IMR-90 (cell line): ENCODE results near the gene TTLL12. TPM values are rescaled to one million over a fixed set of nuclear protein-coding genes. Genes with fewer than 3 reads are reported as not detected.

ENCODE experiments used
- ATAC-seq: fragments of 200-7000 bp; cut with Tn5 transposase; 2 replicates; pipeline ENCODE4 v1.9.1; 2020; ENCODE audit warnings: low read depth, mild to moderate bottlenecking, moderate library complexity
- BruUV-seq: library from RNA; stranded (reverse); fragments of 400-500 nt; replicated peaks from 2 replicates; lab custom pipeline; 2021; lab: Mats Ljungman, UMichigan
- CTCF ChIA-PET: fragments of 300-600 bp; formaldehyde crosslinking; extraction: SDS; loops from one replicate; lab custom pipeline; 2021; ENCODE audit warnings: antibody characterized with exemption; lab: Yijun Ruan, JAX
- POLR2A ChIA-PET: fragments of 300-600 bp; sonication (Branson Sonifier 250); formaldehyde crosslinking; loops from one replicate; lab custom pipeline; 2022; ENCODE audit warnings: antibody characterized with exemption; ENCODE audit not compliant: unreplicated experiment; lab: Charles Lee
- DNase-seq: peaks from one replicate; pipeline ENCODE4 v3.0.0; 2013
- H2AFZ ChIP-seq: replicated peaks from 2 replicates; pipeline ENCODE3; 2013; ENCODE audit warnings: low read length, mild to moderate bottlenecking; ENCODE audit not compliant: poor library complexity
- H2AK5ac ChIP-seq: 2 replicates; pipeline ENCODE4 v1.6.1; 2013; ENCODE audit warnings: low read depth, low read length, inconsistent platforms
- H2AK9ac ChIP-seq: replicated peaks from 2 replicates; pipeline ENCODE3; 2013; ENCODE audit warnings: mild to moderate bottlenecking, low read depth, low read length, moderate library complexity; ENCODE audit not compliant: poor library complexity
- H2BK120ac ChIP-seq: 2 replicates; pipeline ENCODE4 v1.6.1; 2013; ENCODE audit warnings: low read depth, low read length, inconsistent platforms
- H2BK15ac ChIP-seq: 3 replicates; pipeline ENCODE4 v1.6.1; 2013; ENCODE audit warnings: low read depth, low read length, inconsistent platforms
- H2BK20ac ChIP-seq: 2 replicates; pipeline ENCODE4 v1.6.1; 2013; ENCODE audit warnings: low read depth, mild to moderate bottlenecking, inconsistent platforms, low read length, moderate library complexity
- H2BK5ac ChIP-seq: 2 replicates; pipeline ENCODE4 v1.6.1; 2013; ENCODE audit warnings: mild to moderate bottlenecking, low read depth, low read length, inconsistent platforms; ENCODE audit not compliant: poor library complexity, severe bottlenecking
- H3K14ac ChIP-seq: replicated peaks from 2 replicates; pipeline ENCODE4 v1.6.1; 2013; ENCODE audit warnings: low read depth, low read length, inconsistent platforms
- H3K18ac ChIP-seq: 2 replicates; pipeline ENCODE4 v1.6.1; 2013; ENCODE audit warnings: low read depth, low read length, control low read depth
- H3K23ac ChIP-seq: 2 replicates; pipeline ENCODE4 v1.6.1; 2013; ENCODE audit warnings: low read depth, low read length, inconsistent platforms
- H3K27ac ChIP-seq: 2 replicates; pipeline ENCODE4 v1.5.1; 2013; ENCODE audit warnings: mild to moderate bottlenecking, control low read depth, low read length; ENCODE audit not compliant: insufficient read depth
- H3K27me3 ChIP-seq: 2 replicates; pipeline ENCODE4 v1.6.1; 2013; ENCODE audit warnings: low read length; ENCODE audit not compliant: control insufficient read depth, insufficient read depth
- H3K36me3 ChIP-seq: 2 replicates; pipeline ENCODE4 v1.6.1; 2013; ENCODE audit warnings: low read length, mixed read lengths; ENCODE audit not compliant: control insufficient read depth, insufficient read depth
- H3K4ac ChIP-seq: 2 replicates; pipeline ENCODE4 v1.6.1; 2013; ENCODE audit warnings: low read depth, low read length, inconsistent platforms
- H3K4me1 ChIP-seq: 2 replicates; pipeline ENCODE4 v1.6.1; 2013; ENCODE audit warnings: low read length, mixed read lengths; ENCODE audit not compliant: control insufficient read depth, insufficient read depth
- H3K4me2 ChIP-seq: 2 replicates; pipeline ENCODE4 v1.6.1; 2013; ENCODE audit warnings: low read depth, mild to moderate bottlenecking, control low read depth, low read length, moderate library complexity
- H3K4me3 ChIP-seq: 2 replicates; pipeline ENCODE4 v1.5.1; 2013; ENCODE audit warnings: low read depth, mild to moderate bottlenecking, control low read depth, low read length, moderate library complexity; ENCODE audit not compliant: insufficient read depth
- H3K56ac ChIP-seq: 2 replicates; pipeline ENCODE4 v1.6.1; 2013; ENCODE audit warnings: low read length, inconsistent platforms; ENCODE audit not compliant: insufficient read depth; ENCODE audit errors: extremely low read depth
- H3K79me1 ChIP-seq, 2 experiments: 2 replicates each; pipeline ENCODE4 v1.6.1; 2013; ENCODE audit warnings: low read length in 2 of 2, inconsistent platforms in 1 of 2, low read depth in 1 of 2
- H3K9ac ChIP-seq: 2 replicates; pipeline ENCODE4 v1.6.1; 2013; ENCODE audit warnings: low read depth, low read length, control low read depth
- H3K9me1 ChIP-seq: 2 replicates; pipeline ENCODE4 v1.6.1; 2013; ENCODE audit warnings: low read length, inconsistent platforms; ENCODE audit not compliant: insufficient read depth
- H3K9me3 ChIP-seq: 2 replicates; pipeline ENCODE4 v1.6.1; 2013; ENCODE audit warnings: low read length; ENCODE audit not compliant: control insufficient read depth, insufficient read depth
- H4K20me1 ChIP-seq: 2 replicates; pipeline ENCODE4 v1.6.1; 2013; ENCODE audit warnings: low read length, inconsistent platforms; ENCODE audit not compliant: insufficient read depth
- H4K5ac ChIP-seq: 2 replicates; pipeline ENCODE4 v1.6.1; 2013; ENCODE audit warnings: mild to moderate bottlenecking, low read depth, low read length, control low read depth
- H4K8ac ChIP-seq, 2 experiments: 2 replicates each; pipeline ENCODE4 v1.6.1; 2013; ENCODE audit warnings: low read depth in 2 of 2, low read length in 2 of 2, control low read depth in 1 of 2, inconsistent platforms in 1 of 2
- H4K91ac ChIP-seq: 2 replicates; pipeline ENCODE4 v1.6.1; 2013; ENCODE audit warnings: low read depth, low read length, inconsistent platforms; ENCODE audit not compliant: insufficient read depth
- BHLHE40 ChIP-seq: fragments of 150-350 bp; IDR thresholded peaks from 2 replicates; pipeline ENCODE4 v1.6.1; 2016; ENCODE audit warnings: mild to moderate bottlenecking, low read depth, low read length
- CHD1 ChIP-seq: IDR thresholded peaks from 2 replicates; pipeline ENCODE4 v1.6.1; 2012; ENCODE audit warnings: low read depth, low read length, improper control_type of control experiment
- CTCF ChIP-seq: conservative IDR thresholded peaks from 2 replicates; pipeline ENCODE4 v1.5.1; 2012; ENCODE audit warnings: mild to moderate bottlenecking, low read depth, low read length, improper control_type of control experiment
- ELK1 ChIP-seq: fragments of 150-350 bp; IDR thresholded peaks from 2 replicates; pipeline ENCODE4 v1.6.1; 2016; ENCODE audit warnings: low read depth, mild to moderate bottlenecking, low read length, moderate library complexity, borderline replicate concordance
- MAFK ChIP-seq: IDR thresholded peaks from 2 replicates; pipeline ENCODE4 v1.6.1; 2012; ENCODE audit warnings: low read depth, low read length, improper control_type of control experiment
- MAZ ChIP-seq: IDR thresholded peaks from 2 replicates; pipeline ENCODE4 v1.6.1; 2012; ENCODE audit warnings: low read depth, mild to moderate bottlenecking, low read length, improper control_type of control experiment, moderate library complexity, borderline replicate concordance
- NFE2L2 ChIP-seq: fragments of 150-350 bp; IDR thresholded peaks from 2 replicates; pipeline ENCODE4 v1.6.1; 2016; ENCODE audit warnings: low read depth, mild to moderate bottlenecking, low read length
- POLR2A ChIP-seq: IDR thresholded peaks from 2 replicates; pipeline ENCODE4 v1.6.1; 2012; ENCODE audit warnings: mild to moderate bottlenecking, low read depth, low read length
- RAD21 ChIP-seq: IDR thresholded peaks from 2 replicates; pipeline ENCODE4 v1.6.1; 2012; ENCODE audit warnings: low read length, improper control_type of control experiment
- RCOR1 ChIP-seq: IDR thresholded peaks from 2 replicates; pipeline ENCODE4 v1.6.1; 2012; ENCODE audit warnings: mild to moderate bottlenecking, low read length, improper control_type of control experiment; ENCODE audit not compliant: insufficient replicate concordance
- RFX5 ChIP-seq: IDR thresholded peaks from 2 replicates; pipeline ENCODE4 v1.8.0; 2012; ENCODE audit warnings: low read depth, mild to moderate bottlenecking, low read length, moderate library complexity
- SMC3 ChIP-seq: fragments of 150-350 bp; IDR thresholded peaks from 2 replicates; pipeline ENCODE4 v1.6.1; 2016; ENCODE audit warnings: low read depth, mild to moderate bottlenecking, antibody characterized with exemption, low read length, moderate library complexity
- USF2 ChIP-seq: fragments of 150-350 bp; IDR thresholded peaks from 2 replicates; pipeline ENCODE4 v1.6.1; 2017; ENCODE audit warnings: mild to moderate bottlenecking, antibody characterized with exemption, low read length, low read depth
- WGBS, 2 experiments: methylation state at CpG; one replicate each; pipeline versions ENCODE4 v1.1.5 to v1.1.7; 2013; ENCODE audit warnings: missing lambda C conversion rate in 2 of 2; ENCODE audit not compliant: insufficient read length in 1 of 2; ENCODE audit errors: extremely low coverage in 2 of 2; 5-methylcytosine and 5-hydroxymethylcytosine counted together
- dilution Hi-C: fragments of 300-500 bp; cut with HindIII; formaldehyde crosslinking; loops from one replicate; pipeline ENCODE4 v1.14.3; 2018; ENCODE audit warnings: low sequenced_read_pairs; ENCODE audit not compliant: unreplicated experiment
- in situ Hi-C: fragments of 300-500 bp; cut with MboI; formaldehyde crosslinking; loops from 3 replicates; pipeline ENCODE4 v1.14.3; 2019; ENCODE audit warnings: low sequenced_read_pairs, inconsistent platforms, mixed read lengths
- intact Hi-C: fragments of 100-400 bp; cut with micrococcal nuclease; formaldehyde crosslinking; loops from 2 replicates; pipeline ENCODE4 v1.10.0; 2022
- polyA plus RNA-seq, 3 experiments: library from polyadenylated mRNA; depleted of rRNA; stranded (reverse); fragments of >200 nt; gene quantifications; 2 replicates each; pipeline ENCODE4 v1.2.3, GENCODE V29; 2012; ENCODE audit warnings: low replicate concordance in 1 of 3
- total RNA-seq: library from RNA; depleted of rRNA; stranded (reverse); fragments of >200 nt; gene quantifications from 2 replicates; pipeline ENCODE4 v1.2.3, GENCODE V29; 2012

Gene TTLL12
- total and polyA plus RNA-seq, 2 of the 4 experiments (the other 2 are of a cell fraction), result 20.9 to 30.1 TPM

GRCh38 chr22:43135565-43135964, 51.4 kb downstream of the TTLL12 start:
- Histone ChIP-seq H3K56ac (no peak overlapping the region), H2BK5ac (no peak overlapping the region), H3K9me3 (no peaks in the 10 kb centered on the region), H2BK20ac (no peak overlapping the region), H2AFZ (no peak overlapping the region), H2AK5ac (no peak overlapping the region), H3K14ac (no peak overlapping the region), H4K5ac (no peak overlapping the region), H3K9ac (no peak overlapping the region), H3K4ac (no peak overlapping the region), H3K4me3 (no peak overlapping the region), H3K23ac (no peak overlapping the region), H4K8ac (no peak overlapping the region), H3K18ac (no peak overlapping the region), H4K91ac (no peak overlapping the region), H2BK15ac (no peak overlapping the region), H2BK120ac (no peak overlapping the region), H3K27me3 (no peaks in the 10 kb centered on the region), H3K27ac (no peak overlapping the region), H3K4me1 (no peaks in the 10 kb centered on the region), H3K79me1 (peaks cover 3 to 5% of the 10 kb centered on the region in 2 experiments; a peak in 1 of 4 replicates), H4K20me1 (no peaks in the 10 kb centered on the region; the same call in 1 of the 2 replicates), H3K4me2 (no peak overlapping the region), H3K36me3 (peaks cover 46% of the 10 kb centered on the region), H3K9me1 (no peaks in the 10 kb centered on the region), H2AK9ac (no peak overlapping the region)
- BruUV-seq, result no TSS peak
- CTCF ChIA-PET, result no interaction called here
- ATAC-seq, result no peak
- dilution Hi-C loops, result no loop called here
- intact Hi-C loops, result no loop called here
- DNase-seq, result no peak
- WGBS, 2 experiments, result no CpG with 5 or more reads among the region's 5 CpGs
- TF ChIP-seq NFE2L2, result no peak
- no peak for TF ChIP-seq USF2
- no peak for TF ChIP-seq CHD1
- no peak for TF ChIP-seq MAZ
- TF ChIP-seq RFX5, result no peak
- no peak for TF ChIP-seq ELK1
- no peak for TF ChIP-seq SMC3
- no peak for TF ChIP-seq RAD21
- TF ChIP-seq MAFK, result no peak
- TF ChIP-seq CTCF, result no peak
- TF ChIP-seq RCOR1, result no peak
- TF ChIP-seq POLR2A, result no peak
- TF ChIP-seq BHLHE40, result no peak
- in situ Hi-C loops, result no loop called here
- POLR2A ChIA-PET, result no interaction called here
